ENCODE data around the gene SLC30A4. TPM values are rescaled to one million over a fixed set of nuclear protein-coding genes. Genes with fewer than 3 reads are reported as not detected.

Gene SLC30A4
- total and polyA plus RNA-seq, 9 donors = 2.5 to 10.9 (median 7.5) TPM

GRCh38 chr15:45456212-45457106, 66.1 kb downstream of the SLC30A4 start:
- H3K36me3 ChIP-seq = no peaks in the 10 kb centered on the region
- intact Hi-C loops (cut with DNase I) = loop anchor here in 2 of 4 donors (5.0 to 10.0 kb wide), 3 partner anchors 156 to 294 kb away; no protein-coding TSS in a partner anchor
- WGBS, 3 donors = 63 to 69% (median 69%) methylated on average over 22 of the region's 22 CpGs
- no peaks in the 10 kb centered on the region for H3K9me3 ChIP-seq
- H3K27ac ChIP-seq = no peak overlapping the region
- no peaks in the 10 kb centered on the region for H3K27me3 ChIP-seq
- no peaks in the 10 kb centered on the region for H3K4me1 ChIP-seq (ENCODE audit: insufficient read depth)
- peak; percentile 28 to 54 (median 45) for DNase-seq
- no peak overlapping the region for H3K4me3 ChIP-seq
- TF ChIP-seq EP300 (IDR thresholded peaks at IDR 0.05) (no peak), CTCF (IDR thresholded peaks at IDR 0.05) (no peak), POLR2A (IDR thresholded peaks at IDR 0.05) (no peak)

GRCh38 chr15:45454814-45455213, 67.7 kb downstream of the SLC30A4 start:
- DNase-seq = peak; percentile 27 to 65 (median 47)
- H3K27ac ChIP-seq = no peak overlapping the region
- H3K4me1 ChIP-seq (ENCODE audit: insufficient read depth) = no peaks in the 10 kb centered on the region
- no peaks in the 10 kb centered on the region for H3K9me3 ChIP-seq
- no peaks in the 10 kb centered on the region for H3K36me3 ChIP-seq
- no peak overlapping the region for H3K4me3 ChIP-seq
- intact Hi-C loops (cut with DNase I) = loop anchor here in 2 of 4 donors (5.0 to 10.0 kb wide), 3 partner anchors 157 to 293 kb away; no protein-coding TSS in a partner anchor
- TF ChIP-seq CTCF (IDR thresholded peaks at IDR 0.05) (no peak), EP300 (IDR thresholded peaks at IDR 0.05) (no peak), POLR2A (IDR thresholded peaks at IDR 0.05) (no peak)
- no peaks in the 10 kb centered on the region for H3K27me3 ChIP-seq
- 13 to 33% (median 32%) methylated on average over 8 of the region's 8 CpGs for WGBS, 3 donors

- TF ChIP-seq POLR2A (IDR thresholded peaks at IDR 0.05) (no peak), EP300 (IDR thresholded peaks at IDR 0.05) (no peak), CTCF (IDR thresholded peaks at IDR 0.05) (no peak)
- H3K27ac ChIP-seq = no peak overlapping the region
- intact Hi-C loops (cut with DNase I) = loop anchor here in 1 of 4 donors (10.0 kb wide), 1 partner anchor 286 kb away; no protein-coding TSS in a partner anchor
- no peak overlapping the region for H3K4me3 ChIP-seq
- no peaks in the 10 kb centered on the region for H3K4me1 ChIP-seq (ENCODE audit: insufficient read depth)
- DNase-seq = no peak
- H3K36me3 ChIP-seq = no peaks in the 10 kb centered on the region
- WGBS, 3 donors = 88 to 93% (median 93%) methylated on average over 6 of the region's 6 CpGs
- H3K27me3 ChIP-seq = no peaks in the 10 kb centered on the region
- no peaks in the 10 kb centered on the region for H3K9me3 ChIP-seq
These were observed 71.3 kb downstream of the SLC30A4 start for GRCh38 chr15:45451265-45451664.

GRCh38 chr15:45449916-45450867, 72.4 kb downstream of the SLC30A4 start:
- DNase-seq = no peak
- TF ChIP-seq CTCF (IDR thresholded peaks at IDR 0.05) (no peak), EP300 (IDR thresholded peaks at IDR 0.05) (no peak), POLR2A (IDR thresholded peaks at IDR 0.05) (no peak)
- no peak overlapping the region for H3K4me3 ChIP-seq
- no peak overlapping the region for H3K27ac ChIP-seq
- H3K27me3 ChIP-seq = no peaks in the 10 kb centered on the region
- WGBS, 3 donors = 84 to 87% (median 85%) methylated on average over 22 of the region's 22 CpGs
- H3K36me3 ChIP-seq = no peaks in the 10 kb centered on the region
- intact Hi-C loops (cut with DNase I) = loop anchor here in 1 of 4 donors (10.0 kb wide), 1 partner anchor 285 kb away; no protein-coding TSS in a partner anchor
- no peaks in the 10 kb centered on the region for H3K9me3 ChIP-seq
- H3K4me1 ChIP-seq (ENCODE audit: insufficient read depth) = no peaks in the 10 kb centered on the region
